ENCODE results near the gene SCOC. TPM values are rescaled to one million over a fixed set of nuclear protein-coding genes. Genes with fewer than 3 reads are reported as not detected.

SCOC gene
- total RNA-seq, 1 donor from 2014 or later = 45.4 TPM

DNA sequence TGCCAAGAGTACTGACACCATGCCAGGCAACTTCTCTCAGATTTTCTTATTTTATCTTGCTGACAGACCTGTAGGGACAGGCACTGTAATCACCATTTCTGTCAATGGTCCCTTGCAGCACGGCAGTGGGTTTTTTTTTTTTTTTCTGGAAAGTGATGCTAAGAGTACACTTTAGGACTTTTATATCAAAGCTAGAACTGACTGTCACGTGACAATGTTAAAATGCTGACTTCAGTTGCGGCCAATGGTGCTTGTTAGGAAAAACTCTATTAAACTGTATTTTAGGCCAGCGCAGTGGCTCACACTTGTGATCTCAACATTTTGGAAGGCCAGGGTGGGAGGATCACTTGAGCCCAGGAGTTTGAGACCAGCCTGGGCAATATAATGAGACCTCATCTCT lies 12.3 kb upstream of the SCOC start:
- Histone ChIP-seq H3K27me3 (no peaks in the 10 kb centered on the region), H3K9me3 (no peaks in the 10 kb centered on the region), H3K36me3 (no peaks in the 10 kb centered on the region), H3K27ac (no peak overlapping the region), H3K4me1 (no peaks in the 10 kb centered on the region), H3K4me3 (no peak overlapping the region)
- TF ChIP-seq, protein P1, sequence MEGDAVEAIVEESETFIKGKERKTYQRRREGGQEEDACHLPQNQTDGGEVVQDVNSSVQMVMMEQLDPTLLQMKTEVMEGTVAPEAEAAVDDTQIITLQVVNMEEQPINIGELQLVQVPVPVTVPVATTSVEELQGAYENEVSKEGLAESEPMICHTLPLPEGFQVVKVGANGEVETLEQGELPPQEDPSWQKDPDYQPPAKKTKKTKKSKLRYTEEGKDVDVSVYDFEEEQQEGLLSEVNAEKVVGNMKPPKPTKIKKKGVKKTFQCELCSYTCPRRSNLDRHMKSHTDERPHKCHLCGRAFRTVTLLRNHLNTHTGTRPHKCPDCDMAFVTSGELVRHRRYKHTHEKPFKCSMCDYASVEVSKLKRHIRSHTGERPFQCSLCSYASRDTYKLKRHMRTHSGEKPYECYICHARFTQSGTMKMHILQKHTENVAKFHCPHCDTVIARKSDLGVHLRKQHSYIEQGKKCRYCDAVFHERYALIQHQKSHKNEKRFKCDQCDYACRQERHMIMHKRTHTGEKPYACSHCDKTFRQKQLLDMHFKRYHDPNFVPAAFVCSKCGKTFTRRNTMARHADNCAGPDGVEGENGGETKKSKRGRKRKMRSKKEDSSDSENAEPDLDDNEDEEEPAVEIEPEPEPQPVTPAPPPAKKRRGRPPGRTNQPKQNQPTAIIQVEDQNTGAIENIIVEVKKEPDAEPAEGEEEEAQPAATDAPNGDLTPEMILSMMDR (IDR thresholded peaks at IDR 0.05) = no peak
- no peak for DNase-seq
- no peak for ATAC-seq
- intact Hi-C loops (cut with DNase I) = no loop called here

DNA sequence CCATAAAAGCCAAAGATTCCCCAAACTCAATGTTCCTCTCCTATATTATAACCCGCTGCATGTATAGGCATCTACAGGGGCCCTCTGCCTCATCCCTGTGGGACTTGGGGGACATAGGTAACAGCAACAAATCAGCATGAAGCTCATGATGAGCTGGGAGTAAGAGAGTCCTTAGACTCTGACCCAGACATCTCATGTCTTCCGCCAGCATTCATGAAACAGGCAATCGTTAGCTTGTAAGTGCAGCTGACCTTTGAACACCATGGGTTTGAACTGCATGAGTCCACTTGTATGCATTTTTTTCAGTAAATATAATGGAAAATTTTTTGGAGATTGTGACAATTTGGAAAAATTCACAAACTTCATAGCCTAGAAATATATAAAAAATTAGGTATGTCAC lies 10.4 kb upstream of the SCOC start:
- TF ChIP-seq, protein P1 (IDR thresholded peaks at IDR 0.05) = no peak
- no peak for DNase-seq
- Histone ChIP-seq H3K36me3 (no peaks in the 10 kb centered on the region), H3K4me3 (no peak overlapping the region), H3K27me3 (no peaks in the 10 kb centered on the region), H3K27ac (no peak overlapping the region), H3K9me3 (no peaks in the 10 kb centered on the region), H3K4me1 (no peaks in the 10 kb centered on the region)
- intact Hi-C loops (cut with DNase I) = no loop called here
- no peak for ATAC-seq

DNA sequence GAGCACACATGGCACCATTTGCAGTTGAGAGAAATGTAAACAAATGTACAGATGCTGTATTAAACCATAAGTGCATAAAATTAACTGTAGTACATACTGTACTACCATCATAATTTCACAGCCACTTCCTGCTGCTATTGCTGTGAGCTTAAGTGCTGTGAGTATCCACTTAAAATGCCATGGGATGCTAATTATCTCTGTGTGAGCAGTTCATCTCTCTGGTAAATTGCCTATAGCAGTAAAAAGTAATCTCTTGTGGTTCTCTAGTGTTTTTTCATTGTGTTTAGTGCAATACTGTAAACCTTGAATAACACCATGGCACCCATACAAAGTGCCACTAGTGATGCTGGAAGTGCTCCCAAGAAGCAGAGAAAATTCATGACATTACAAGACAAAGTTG lies 9.9 kb upstream of the SCOC start:
- ATAC-seq (no peak), DNase-seq (no peak)
- H3K4me1 ChIP-seq = no peaks in the 10 kb centered on the region
- H3K9me3 ChIP-seq = no peaks in the 10 kb centered on the region
- TF ChIP-seq, protein P1 (IDR thresholded peaks at IDR 0.05) = no peak
- H3K36me3 ChIP-seq = no peaks in the 10 kb centered on the region
- no peak overlapping the region for H3K27ac ChIP-seq
- H3K4me3 ChIP-seq = no peak overlapping the region
- intact Hi-C loops (cut with DNase I) = no loop called here
- no peaks in the 10 kb centered on the region for H3K27me3 ChIP-seq

DNA sequence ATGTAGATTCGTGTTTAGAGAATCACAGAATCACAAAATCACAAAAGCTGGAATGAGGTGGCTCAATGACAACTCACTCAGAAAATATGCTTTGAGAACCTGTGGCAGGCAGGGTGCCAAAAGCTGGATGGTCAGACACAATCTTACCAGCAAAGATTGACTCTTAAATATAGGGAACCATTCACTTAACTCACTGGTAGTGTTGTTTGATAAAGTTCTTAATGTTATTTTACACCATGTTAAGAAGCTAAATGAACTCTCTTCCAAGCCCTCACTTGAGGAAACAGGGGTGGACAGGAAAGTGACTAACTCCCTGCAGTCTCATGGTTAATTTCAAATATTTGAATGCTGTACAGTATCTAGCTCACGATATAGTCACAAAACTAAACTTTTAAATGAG lies 5.7 kb upstream of the SCOC start:
- Histone ChIP-seq H3K36me3 (no peaks in the 10 kb centered on the region), H3K4me3 (no peak overlapping the region), H3K27ac (no peak overlapping the region), H3K4me1 (peaks cover 3% of the 10 kb centered on the region), H3K27me3 (no peaks in the 10 kb centered on the region), H3K9me3 (no peaks in the 10 kb centered on the region)
- no peak for ATAC-seq
- TF ChIP-seq, protein P1 (IDR thresholded peaks at IDR 0.05) = no peak
- DNase-seq = no peak
- intact Hi-C loops (cut with DNase I) = no loop called here

DNA sequence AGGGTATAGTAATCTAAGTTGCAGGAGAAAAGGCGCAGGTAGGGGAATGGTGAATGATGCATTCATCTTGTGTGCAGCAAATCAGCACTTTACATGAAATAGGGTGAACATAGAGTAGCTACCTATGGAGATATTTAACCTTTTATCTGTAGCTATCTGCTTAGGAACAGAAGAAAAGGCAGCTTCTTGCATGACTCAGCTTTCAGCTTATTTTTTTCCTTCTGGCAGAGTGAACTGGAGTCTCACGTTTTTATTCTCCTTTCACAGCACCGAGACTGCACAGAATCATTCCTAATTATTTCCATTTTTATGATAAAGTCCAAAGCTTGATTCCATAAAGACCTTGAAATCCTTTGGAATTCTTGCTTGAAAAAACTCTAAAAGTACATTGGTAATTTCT lies 4.8 kb upstream of the SCOC start:
- no peak for ATAC-seq
- no peak overlapping the region for H3K4me3 ChIP-seq
- no peak for DNase-seq
- H3K27me3 ChIP-seq = no peaks in the 10 kb centered on the region
- H3K36me3 ChIP-seq = no peaks in the 10 kb centered on the region
- intact Hi-C loops (cut with DNase I) = no loop called here
- peaks cover 3% of the 10 kb centered on the region for H3K4me1 ChIP-seq
- H3K9me3 ChIP-seq = no peaks in the 10 kb centered on the region
- TF ChIP-seq, protein P1 (IDR thresholded peaks at IDR 0.05) = no peak
- H3K27ac ChIP-seq = no peak overlapping the region

DNA sequence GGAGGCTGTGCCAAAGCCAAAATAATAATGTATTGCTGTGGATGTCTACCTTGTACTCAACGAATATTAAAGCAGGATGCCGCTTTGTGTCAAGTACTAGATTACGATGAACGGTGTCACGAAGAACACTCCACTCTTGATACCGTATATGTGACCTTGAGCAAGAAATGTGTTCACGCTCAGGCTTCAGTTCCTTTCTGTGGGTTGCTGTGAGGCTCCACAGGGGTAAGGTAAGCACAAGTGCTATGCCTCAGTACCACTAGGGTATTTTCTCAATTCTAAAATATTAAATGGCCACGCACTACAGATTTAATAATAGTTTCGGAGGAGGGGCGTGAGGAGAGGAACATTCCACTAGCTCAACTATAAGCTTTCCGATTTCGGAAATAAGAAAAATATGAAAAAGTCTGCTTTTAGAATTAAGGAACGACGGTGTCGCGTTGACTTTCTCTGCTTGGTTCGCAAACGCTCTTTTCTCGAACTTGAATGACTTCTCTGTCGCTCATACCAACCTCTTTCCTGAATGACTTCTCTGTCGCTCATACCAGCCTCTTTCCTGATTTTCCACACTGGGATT lies 607 bp upstream of the SCOC start:
- intact Hi-C loops (cut with DNase I) = no loop called here
- no peaks in the 10 kb centered on the region for H3K9me3 ChIP-seq
- H3K36me3 ChIP-seq = no peaks in the 10 kb centered on the region
- no peaks in the 10 kb centered on the region for H3K27me3 ChIP-seq
- ATAC-seq (peak; percentile 5), DNase-seq (no peak)
- TF ChIP-seq, protein P1 (IDR thresholded peaks at IDR 0.05) = peak; percentile 14
- H3K4me1 ChIP-seq = peaks cover 13% of the 10 kb centered on the region
- H3K27ac ChIP-seq = peak overlapping the region; percentile 82
- peak overlapping the region; percentile 84 for H3K4me3 ChIP-seq

All from upper lobe of right lung (tissue), 1 donor.